ENCODE data around the gene RPS24. TPM values are rescaled to one million over a fixed set of nuclear protein-coding genes. Genes with fewer than 3 reads are reported as not detected.

The RPS24 gene
- total and polyA plus RNA-seq, 2 of the 13 experiments (the other 11 are each of a cell fraction or from before 2014, with no cell fraction given): 2,690 to 3,319 TPM

DNA sequence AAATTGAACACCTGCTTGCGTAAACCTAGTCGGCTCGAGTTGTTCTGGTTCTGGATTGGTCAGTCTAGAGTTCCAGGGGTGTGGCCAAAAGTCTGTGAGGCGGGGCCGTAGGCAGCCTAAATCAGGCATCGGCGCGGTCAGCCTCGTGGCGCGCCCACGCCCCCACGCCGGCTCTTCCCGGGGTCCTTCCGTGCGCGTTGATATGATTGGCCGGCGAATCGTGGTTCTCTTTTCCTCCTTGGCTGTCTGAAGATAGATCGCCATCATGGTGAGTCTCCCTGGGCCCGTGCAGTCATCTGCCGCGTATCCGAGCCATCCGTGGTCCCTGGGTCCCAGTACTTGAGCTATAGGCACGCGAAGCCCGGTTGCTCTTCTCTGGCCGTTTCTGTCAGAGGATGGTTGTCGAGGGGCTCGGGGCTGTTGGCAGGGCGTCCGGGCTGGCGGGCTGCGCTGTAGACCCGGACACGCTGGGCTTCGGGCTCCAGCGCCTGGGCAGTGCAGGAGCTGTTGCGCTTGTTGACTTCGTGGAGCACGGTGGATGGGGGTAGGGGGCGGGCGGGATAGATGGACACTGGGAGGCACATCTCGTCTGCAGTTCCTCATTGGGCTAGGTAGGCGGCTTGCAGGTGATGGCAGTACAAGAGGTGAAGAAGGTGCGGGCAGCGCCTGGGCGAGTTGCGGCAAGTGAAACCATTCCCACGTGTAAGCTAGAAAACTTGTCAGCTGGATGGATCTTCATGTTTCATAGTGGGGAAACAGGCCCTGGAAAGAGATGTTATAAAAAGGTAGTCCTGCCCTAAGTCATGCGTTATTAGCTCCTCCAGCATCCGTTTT is at the start of gene RPS24 (continued):
- TF ChIP-seq KIAA2018 (CRISPR knock-in tag; IDR thresholded peaks at IDR 0.05; ENCODE audit: borderline replicate concordance): no peak
- no peak for TF ChIP-seq TCF7 (IDR thresholded peaks at IDR 0.05; ENCODE audit: low read depth)
- TF ChIP-seq MBNL3 (CRISPR knock-in tag; conservative IDR thresholded peaks at IDR 0.05): no peak
- no peak for TF ChIP-seq ZNF530 (CRISPR knock-in tag; IDR thresholded peaks at IDR 0.05; ENCODE audit: low read depth)
- peak; percentile 62; the same call in 1 of the 2 replicates for TF ChIP-seq RNF2 (conservative IDR thresholded peaks at IDR 0.05; ENCODE audit: low read depth)
- no peak; the same call in 1 of the 2 replicates for TF ChIP-seq ZNF138 (CRISPR knock-in tag; IDR thresholded peaks at IDR 0.05; ENCODE audit: low read depth)
- TF ChIP-seq KLF15 (CRISPR knock-in tag; IDR thresholded peaks at IDR 0.05; ENCODE audit: borderline replicate concordance): peak; percentile 63; the same call in 1 of the 2 replicates
- 0 out of 2 replicates have a peak, but pooled peaks have one; percentile 53 for TF ChIP-seq KDM3A (CRISPR knock-in tag; IDR thresholded peaks at IDR 0.05; ENCODE audit: low read depth)
- 0 out of 2 replicates have a peak, but pooled peaks have one; percentile 53 for TF ChIP-seq ZNF510 (CRISPR knock-in tag; IDR thresholded peaks at IDR 0.05; ENCODE audit: low read depth)
- TF ChIP-seq SPEN (CRISPR knock-in tag; IDR thresholded peaks at IDR 0.05; ENCODE audit: low read depth): peak; percentile 97
- TF ChIP-seq, protein P1, sequence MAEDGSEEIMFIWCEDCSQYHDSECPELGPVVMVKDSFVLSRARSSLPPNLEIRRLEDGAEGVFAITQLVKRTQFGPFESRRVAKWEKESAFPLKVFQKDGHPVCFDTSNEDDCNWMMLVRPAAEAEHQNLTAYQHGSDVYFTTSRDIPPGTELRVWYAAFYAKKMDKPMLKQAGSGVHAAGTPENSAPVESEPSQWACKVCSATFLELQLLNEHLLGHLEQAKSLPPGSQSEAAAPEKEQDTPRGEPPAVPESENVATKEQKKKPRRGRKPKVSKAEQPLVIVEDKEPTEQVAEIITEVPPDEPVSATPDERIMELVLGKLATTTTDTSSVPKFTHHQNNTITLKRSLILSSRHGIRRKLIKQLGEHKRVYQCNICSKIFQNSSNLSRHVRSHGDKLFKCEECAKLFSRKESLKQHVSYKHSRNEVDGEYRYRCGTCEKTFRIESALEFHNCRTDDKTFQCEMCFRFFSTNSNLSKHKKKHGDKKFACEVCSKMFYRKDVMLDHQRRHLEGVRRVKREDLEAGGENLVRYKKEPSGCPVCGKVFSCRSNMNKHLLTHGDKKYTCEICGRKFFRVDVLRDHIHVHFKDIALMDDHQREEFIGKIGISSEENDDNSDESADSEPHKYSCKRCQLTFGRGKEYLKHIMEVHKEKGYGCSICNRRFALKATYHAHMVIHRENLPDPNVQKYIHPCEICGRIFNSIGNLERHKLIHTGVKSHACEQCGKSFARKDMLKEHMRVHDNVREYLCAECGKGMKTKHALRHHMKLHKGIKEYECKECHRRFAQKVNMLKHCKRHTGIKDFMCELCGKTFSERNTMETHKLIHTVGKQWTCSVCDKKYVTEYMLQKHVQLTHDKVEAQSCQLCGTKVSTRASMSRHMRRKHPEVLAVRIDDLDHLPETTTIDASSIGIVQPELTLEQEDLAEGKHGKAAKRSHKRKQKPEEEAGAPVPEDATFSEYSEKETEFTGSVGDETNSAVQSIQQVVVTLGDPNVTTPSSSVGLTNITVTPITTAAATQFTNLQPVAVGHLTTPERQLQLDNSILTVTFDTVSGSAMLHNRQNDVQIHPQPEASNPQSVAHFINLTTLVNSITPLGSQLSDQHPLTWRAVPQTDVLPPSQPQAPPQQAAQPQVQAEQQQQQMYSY (CRISPR knock-in tag; IDR thresholded peaks at IDR 0.05): peak; percentile 40; the same call in 1 of the 2 replicates
- TF ChIP-seq POLR2AphosphoS2 (IDR thresholded peaks at IDR 0.05; ENCODE audit: low read depth, low read length): 0 out of 2 replicates have a peak, but pooled peaks have one; percentile 49
- TF ChIP-seq ZNF775 (CRISPR knock-in tag; IDR thresholded peaks at IDR 0.05; ENCODE audit: borderline replicate concordance): no peak
- peak; percentile 74 for TF ChIP-seq SAP130 (CRISPR knock-in tag; IDR thresholded peaks at IDR 0.05; ENCODE audit: low read depth)
- TF ChIP-seq RAD21 (CRISPR knock-in tag; IDR thresholded peaks at IDR 0.05): 0 out of 2 replicates have a peak, but pooled peaks have one; percentile 31
- TF ChIP-seq ZNF282 (IDR thresholded peaks at IDR 0.05; ENCODE audit: partially characterized antibody): no peak
- TF ChIP-seq RARG (CRISPR knock-in tag; IDR thresholded peaks at IDR 0.05; ENCODE audit: low read depth): no peak

Data from HepG2 (cell line).